ENCODE measurements around the gene KRTAP5-6.
"Not testable (repeated sequence)": the region's sequence is repeated elsewhere in the genome, so short reads cannot be mapped to it uniquely, and the experiment has no call there.

Gene KRTAP5-6

DNA sequence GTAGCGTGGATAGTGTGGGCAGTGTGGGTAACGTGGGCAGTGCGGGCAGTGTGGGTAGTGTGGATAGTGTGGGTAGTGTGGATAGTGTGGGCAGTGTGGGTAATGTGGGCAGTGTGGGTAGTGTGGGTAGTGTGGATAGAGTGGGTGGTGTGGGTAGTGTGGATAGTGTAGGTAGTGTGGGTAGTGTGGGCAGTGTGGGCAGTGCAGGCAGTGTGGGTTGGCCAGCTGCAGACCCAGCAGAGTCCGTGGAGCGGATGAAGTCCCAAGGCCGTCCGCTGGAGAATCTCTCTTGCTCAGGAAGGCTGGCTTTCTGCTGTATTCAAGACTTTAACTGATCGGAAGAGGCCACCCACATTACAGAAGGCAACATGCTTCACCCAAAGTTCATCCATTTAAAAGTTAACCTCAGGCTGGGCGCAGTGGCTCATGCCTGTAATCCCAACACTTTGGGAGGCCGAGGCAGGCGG is 26.1 kb upstream of the KRTAP5-6 start:
- Mint-ChIP-seq H3K27me3 (peaks cover 63% of the 10 kb centered on the region), H3K9me3 (no peaks in the 10 kb centered on the region), H3K4me3 (no peak overlapping the region), H3K36me3 (ENCODE audit: low read depth) (no peaks in the 10 kb centered on the region), H3K4me1 (ENCODE audit: low read depth) (peaks cover 7% of the 10 kb centered on the region), H3K27ac (no peak overlapping the region)

DNA sequence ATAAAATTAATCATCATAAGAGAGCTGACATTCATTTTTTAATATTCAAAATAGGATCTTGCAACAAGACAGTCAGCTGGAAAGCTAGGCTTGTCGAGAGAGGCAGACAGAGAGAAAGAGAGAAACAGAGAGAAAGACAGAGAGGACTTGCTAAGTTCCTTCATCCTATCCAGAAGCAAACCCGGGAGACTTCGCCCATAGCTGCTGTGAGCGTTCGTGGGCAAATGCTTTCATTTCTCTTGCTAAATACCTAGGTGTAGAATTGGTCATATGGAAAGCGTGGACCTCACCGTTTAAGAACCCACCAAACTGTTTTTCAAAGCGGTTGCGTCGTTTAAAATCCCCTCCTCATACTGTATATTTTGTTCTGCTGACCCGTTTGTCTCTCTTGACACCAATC is 25.3 kb upstream of the KRTAP5-6 start:
- Mint-ChIP-seq H3K27ac (no peak overlapping the region), H3K9me3 (no peaks in the 10 kb centered on the region), H3K27me3 (peaks cover 70% of the 10 kb centered on the region), H3K4me3 (no peak overlapping the region), H3K4me1 (ENCODE audit: low read depth) (peaks cover 7% of the 10 kb centered on the region), H3K36me3 (ENCODE audit: low read depth) (no peaks in the 10 kb centered on the region)

DNA sequence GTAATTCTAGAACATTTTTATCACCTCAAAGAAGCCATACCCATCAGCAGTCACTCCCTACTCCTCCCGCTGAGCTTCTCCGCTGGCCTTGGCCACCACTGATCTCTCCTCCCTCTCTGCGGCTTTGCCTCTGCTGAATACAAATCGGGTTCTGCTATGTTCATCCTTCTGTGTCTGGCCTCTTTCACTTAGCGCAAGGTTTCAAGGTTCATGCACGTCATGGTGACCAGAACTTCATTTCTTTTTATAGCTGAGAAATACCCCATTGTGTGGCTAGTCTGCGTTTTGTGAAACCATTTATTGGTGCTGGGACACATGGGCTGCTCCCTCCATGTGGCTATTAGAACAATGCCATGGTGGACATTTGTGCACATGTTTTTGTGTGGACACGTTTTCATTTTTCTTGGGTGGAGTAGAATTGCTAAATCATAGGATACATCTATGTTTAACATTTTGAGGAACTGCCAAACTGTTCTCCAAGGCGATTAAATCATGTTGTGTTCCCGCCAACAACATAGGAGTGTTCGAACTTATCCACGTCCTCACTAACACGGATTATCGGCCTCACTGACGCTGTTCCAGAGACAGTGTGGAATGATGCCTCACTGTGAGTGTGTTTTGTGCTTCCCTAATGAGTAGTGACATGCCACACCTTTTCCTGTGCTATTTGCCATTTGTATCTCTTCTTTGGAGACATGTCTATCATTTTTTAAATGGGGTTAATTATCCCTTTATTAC is 24.2 kb upstream of the KRTAP5-6 start:
- H3K27me3 Mint-ChIP-seq = peaks cover 72% of the 10 kb centered on the region
- no peak overlapping the region for H3K4me3 Mint-ChIP-seq
- H3K4me1 Mint-ChIP-seq (ENCODE audit: low read depth) = peaks cover 7% of the 10 kb centered on the region
- H3K27ac Mint-ChIP-seq = no peak overlapping the region
- H3K9me3 Mint-ChIP-seq = no peaks in the 10 kb centered on the region
- no peaks in the 10 kb centered on the region for H3K36me3 Mint-ChIP-seq (ENCODE audit: low read depth)

DNA sequence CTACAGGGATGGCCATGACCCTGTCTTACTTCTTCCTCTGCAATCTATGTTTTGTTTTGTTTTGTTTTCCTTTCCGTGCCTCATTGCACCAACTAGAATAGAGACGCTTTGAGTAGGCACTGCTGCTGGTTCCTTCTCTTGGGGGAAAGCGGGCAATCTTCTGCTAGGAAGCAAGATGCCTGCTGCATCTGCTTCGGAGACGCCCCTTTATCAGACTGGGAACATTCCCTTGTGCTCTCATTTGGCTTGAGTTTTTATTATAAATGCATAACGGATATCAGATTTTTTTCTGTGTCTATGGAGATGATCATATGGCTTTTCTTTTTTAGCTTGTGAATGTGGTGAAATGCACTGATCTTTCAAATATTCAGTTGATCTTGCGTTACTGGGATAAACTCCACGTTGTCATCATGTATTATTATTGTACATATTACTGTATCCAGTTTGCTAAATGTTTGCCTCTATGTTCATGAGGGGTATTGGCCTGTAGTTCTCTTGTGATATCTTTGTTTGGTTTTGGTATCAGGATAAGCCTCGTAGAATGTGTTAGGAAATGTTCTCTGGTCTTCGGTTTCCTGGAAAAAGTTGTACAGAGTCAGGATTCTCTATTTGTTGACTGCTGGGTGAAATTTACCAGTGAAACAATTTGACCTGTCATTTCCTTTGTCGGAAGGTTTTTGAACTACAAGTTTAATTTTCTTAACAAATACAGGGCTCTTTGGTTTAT is 23.4 kb upstream of the KRTAP5-6 start:
- H3K4me3 Mint-ChIP-seq = no peak overlapping the region
- H3K27me3 Mint-ChIP-seq = peaks cover 69% of the 10 kb centered on the region
- no peaks in the 10 kb centered on the region for H3K36me3 Mint-ChIP-seq (ENCODE audit: low read depth)
- H3K9me3 Mint-ChIP-seq = no peaks in the 10 kb centered on the region
- H3K4me1 Mint-ChIP-seq (ENCODE audit: low read depth) = peaks cover 7% of the 10 kb centered on the region
- no peak overlapping the region for H3K27ac Mint-ChIP-seq

DNA sequence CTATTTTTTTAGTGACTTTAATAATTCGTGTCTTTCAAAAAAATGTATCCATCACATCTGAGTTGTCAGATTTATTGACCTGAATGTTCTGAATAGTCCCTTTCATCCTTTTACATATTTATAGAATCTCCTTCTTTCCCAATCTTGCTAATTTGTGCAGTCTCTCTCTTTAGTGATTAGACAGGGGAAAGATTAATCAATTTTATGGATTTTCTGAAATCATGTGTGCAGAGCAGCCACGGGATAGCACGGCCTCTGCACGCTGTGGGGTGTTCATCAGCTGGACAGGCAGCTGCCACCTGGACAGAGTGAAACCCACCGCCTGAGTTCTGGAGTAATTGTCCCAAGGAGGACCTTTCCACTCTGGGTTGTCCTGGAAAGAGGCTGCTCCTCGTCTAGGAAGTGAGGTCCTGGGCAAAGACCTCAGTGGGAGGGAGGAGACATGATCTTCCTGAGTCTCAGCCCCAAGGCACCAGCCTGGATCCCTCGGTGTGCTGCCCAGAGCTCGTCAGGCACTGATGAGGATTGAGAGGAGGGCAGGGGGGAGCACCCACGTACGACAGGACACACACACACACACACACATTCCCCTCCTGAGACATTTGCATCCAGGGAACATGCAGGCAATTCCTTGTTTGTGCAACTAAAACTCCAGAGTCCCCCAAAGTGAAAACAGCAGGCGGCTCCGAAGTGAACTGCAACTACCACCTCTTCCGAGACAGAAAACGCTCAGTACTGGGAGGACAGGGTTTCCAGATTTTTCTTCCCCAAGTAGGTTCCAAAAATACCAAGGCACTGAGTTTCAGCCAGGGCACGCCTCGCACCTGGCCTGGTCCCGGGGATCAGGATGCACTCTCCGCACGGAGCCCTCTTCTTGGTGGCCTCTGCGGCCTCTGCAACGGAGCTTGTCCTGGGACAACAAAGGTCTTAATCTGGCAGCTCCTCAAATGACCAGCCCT is 22.5 kb upstream of the KRTAP5-6 start:
- Mint-ChIP-seq H3K4me1 (ENCODE audit: low read depth) (peaks cover 1% of the 10 kb centered on the region), H3K27ac (no peak overlapping the region), H3K27me3 (peaks cover 66% of the 10 kb centered on the region), H3K4me3 (no peak overlapping the region), H3K9me3 (no peaks in the 10 kb centered on the region), H3K36me3 (ENCODE audit: low read depth) (no peaks in the 10 kb centered on the region)

DNA sequence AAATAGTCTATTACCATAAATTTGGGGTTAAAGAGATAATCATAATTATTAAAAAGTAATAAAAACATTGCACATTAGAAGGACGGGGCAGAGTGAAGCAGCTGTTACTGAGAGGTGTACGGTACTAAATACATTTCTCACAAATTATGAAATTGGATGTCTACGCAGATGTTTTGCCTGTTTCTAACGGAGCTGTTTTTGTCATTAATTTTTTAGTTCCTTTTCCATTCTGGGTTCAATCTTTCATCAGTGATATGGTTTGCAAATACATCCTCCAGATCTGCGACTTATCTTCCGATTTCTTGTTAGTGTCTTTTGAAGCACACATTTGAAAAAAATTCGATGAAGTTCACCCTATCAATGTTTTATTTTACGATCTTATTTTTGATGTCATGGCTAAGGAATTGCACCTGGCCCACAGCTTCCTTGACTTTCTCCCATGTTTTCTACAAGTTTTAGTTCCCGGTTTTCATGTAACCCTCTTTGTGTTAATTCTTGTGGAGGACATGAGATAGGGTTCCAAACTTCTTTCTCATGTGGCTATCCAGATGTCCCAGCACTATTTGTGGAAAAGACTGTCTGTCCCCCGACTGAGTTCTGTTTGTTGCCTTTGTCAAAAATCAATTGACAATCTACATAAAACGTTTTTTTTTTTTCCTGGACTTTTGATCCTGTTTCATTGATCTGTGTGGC is 21.3 kb upstream of the KRTAP5-6 start:
- H3K27me3 Mint-ChIP-seq = peaks cover 60% of the 10 kb centered on the region
- H3K36me3 Mint-ChIP-seq (ENCODE audit: low read depth) = no peaks in the 10 kb centered on the region
- H3K4me3 Mint-ChIP-seq = no peak overlapping the region
- H3K9me3 Mint-ChIP-seq = no peaks in the 10 kb centered on the region
- H3K27ac Mint-ChIP-seq = no peak overlapping the region
- no peaks in the 10 kb centered on the region for H3K4me1 Mint-ChIP-seq (ENCODE audit: low read depth)

DNA sequence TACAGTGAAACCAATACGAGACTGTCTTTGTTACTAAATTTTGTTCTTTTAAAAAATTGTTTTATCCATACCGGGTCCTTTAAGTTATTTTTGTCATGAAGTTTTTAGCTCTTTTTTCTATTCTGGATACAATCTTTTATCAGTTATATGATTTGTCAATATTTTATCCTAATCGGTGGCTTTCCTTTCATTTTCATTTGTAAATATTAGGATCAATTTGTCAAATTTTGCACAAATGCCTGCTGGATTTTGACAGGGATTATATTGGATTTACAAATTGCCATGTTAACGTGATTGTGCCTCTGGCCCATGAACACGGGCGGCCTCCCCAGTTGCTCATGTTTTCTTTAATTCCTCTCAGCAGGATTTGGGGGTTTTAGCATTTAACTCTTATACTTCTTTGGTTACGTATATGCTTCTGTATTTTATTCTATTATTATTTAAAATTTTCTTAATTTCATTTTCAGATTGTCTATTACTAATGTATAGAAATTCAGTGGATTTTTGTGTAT is 20.7 kb upstream of the KRTAP5-6 start:
- no peaks in the 10 kb centered on the region for H3K36me3 Mint-ChIP-seq (ENCODE audit: low read depth)
- H3K9me3 Mint-ChIP-seq = no peaks in the 10 kb centered on the region
- H3K4me1 Mint-ChIP-seq (ENCODE audit: low read depth) = no peaks in the 10 kb centered on the region
- H3K4me3 Mint-ChIP-seq = no peak overlapping the region
- H3K27ac Mint-ChIP-seq = no peak overlapping the region
- H3K27me3 Mint-ChIP-seq = peaks cover 60% of the 10 kb centered on the region

DNA sequence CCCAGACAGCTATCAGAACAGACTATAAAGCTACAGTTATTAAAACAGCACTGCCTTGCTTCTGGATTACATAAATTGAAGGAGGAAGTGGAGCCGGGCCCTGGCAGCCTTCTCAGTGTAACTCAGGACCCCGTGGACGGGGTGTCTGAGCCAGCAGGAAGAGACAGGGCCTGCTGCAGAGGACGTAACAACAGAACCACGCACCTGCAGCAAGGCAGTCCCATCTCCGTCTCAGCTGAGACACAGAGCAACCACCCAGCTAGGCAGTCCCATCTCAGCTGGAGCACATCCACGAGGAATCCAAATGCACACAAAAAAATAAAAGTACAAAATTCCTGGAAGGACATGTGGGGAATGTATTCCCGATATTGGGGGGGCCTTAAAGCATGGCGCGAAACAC is 17.1 kb upstream of the KRTAP5-6 start:
- H3K36me3 Mint-ChIP-seq (ENCODE audit: low read depth) = no peaks in the 10 kb centered on the region
- H3K27ac Mint-ChIP-seq = no peak overlapping the region
- no peak overlapping the region for H3K4me3 Mint-ChIP-seq
- H3K4me1 Mint-ChIP-seq (ENCODE audit: low read depth) = no peaks in the 10 kb centered on the region
- H3K27me3 Mint-ChIP-seq = peaks cover 39% of the 10 kb centered on the region
- no peaks in the 10 kb centered on the region for H3K9me3 Mint-ChIP-seq

DNA sequence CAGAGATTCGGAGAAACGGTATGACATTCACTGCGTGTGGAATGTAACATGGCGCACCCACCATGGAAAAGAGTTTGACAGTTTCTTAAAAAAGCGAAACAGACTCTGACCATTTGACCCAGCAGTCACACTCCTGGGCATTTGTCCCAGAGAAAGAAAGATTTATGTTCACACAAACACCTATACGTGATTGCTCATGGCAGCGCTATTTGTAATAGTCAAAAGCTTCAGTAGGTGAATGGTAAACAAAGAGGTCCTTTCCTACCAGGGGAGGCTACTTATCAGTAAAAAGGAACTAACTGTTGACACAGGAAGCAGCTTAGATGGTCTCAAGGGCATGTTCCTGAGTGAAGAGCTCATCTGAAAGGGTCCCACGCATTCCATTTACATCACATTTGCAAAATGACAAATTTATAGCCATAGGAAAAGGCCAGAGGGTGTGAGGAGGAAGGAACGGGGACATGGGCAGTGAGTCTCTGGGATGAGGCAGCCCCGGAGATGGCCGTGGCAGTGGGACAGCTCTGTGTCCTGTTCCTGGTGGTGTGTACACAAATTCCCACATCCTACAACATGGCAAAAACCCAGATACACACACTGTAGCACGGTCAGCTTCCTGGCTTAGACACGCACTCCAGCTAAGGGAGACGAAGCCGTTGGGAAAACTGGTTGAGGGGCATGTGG is 14.6 kb upstream of the KRTAP5-6 start:
- Mint-ChIP-seq H3K27me3 (peaks cover 18% of the 10 kb centered on the region), H3K4me1 (ENCODE audit: low read depth) (no peaks in the 10 kb centered on the region), H3K36me3 (ENCODE audit: low read depth) (no peaks in the 10 kb centered on the region), H3K9me3 (no peaks in the 10 kb centered on the region), H3K4me3 (no peak overlapping the region), H3K27ac (no peak overlapping the region)

DNA sequence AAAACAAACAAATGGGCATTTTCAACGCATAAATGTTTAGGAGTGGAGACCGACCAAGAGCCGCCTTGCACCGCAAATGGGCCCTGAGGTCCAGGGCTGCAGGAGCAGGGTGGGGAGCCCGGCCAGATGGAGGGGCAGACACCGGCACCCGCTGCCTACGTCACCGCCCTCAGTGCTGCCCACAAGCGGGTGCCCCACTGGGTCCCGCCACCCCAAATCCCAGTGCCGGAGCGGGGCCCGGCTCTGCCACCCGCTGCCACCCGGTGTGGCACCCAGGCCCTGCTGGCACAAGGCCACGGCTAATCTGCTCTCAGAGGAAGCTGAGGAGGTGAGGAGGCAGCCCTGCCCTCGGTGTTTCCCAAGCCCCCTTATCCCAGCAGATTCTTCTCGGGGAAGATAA is 13.8 kb upstream of the KRTAP5-6 start:
- H3K27ac Mint-ChIP-seq, H3K9me3 Mint-ChIP-seq: not testable (repeated sequence)
- peaks cover 14% of the 10 kb centered on the region for H3K27me3 Mint-ChIP-seq

DNA sequence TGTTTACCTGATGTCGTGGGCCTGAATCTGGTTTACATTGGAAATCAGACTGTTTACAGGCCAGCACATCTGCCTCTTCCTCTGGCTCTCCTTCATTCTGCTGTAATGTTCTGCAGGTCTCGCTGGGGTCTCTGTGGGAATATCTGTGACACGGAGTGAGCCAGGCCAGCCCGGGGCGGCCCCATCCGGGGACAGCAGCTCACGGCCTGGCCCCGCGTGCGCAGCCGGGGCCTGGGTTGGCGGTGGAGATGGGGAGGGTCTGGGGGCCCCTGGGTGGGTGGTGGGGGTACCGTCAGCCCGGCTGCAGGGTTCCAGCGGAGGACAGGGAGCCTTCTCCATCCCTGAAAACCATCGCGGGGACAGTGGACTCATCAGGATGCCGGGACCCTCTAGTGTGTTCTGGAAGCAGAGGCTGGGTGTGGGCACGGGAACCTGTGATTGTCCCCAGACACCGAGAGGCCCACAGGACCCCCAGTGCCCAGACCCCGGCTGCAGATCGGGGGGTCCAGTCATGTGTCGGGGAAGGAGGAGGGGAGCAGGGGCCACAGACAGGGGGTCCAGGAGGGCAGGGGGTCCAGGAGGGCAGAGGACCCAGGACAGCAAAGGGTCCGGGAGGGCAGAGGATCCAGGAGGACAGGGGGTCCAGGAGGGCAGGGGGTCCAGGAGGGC is 13.0 kb upstream of the KRTAP5-6 start:
- H3K9me3 Mint-ChIP-seq; H3K36me3 Mint-ChIP-seq (ENCODE audit: low read depth); H3K4me3 Mint-ChIP-seq; H3K27me3 Mint-ChIP-seq; H3K4me1 Mint-ChIP-seq (ENCODE audit: low read depth); H3K27ac Mint-ChIP-seq: not testable (repeated sequence)

More for the DNA sequence above, 13.8 kb upstream of the KRTAP5-6 start:
- not testable (repeated sequence) for H3K4me1 Mint-ChIP-seq (ENCODE audit: low read depth); H3K4me3 Mint-ChIP-seq; H3K36me3 Mint-ChIP-seq (ENCODE audit: low read depth)

DNA sequence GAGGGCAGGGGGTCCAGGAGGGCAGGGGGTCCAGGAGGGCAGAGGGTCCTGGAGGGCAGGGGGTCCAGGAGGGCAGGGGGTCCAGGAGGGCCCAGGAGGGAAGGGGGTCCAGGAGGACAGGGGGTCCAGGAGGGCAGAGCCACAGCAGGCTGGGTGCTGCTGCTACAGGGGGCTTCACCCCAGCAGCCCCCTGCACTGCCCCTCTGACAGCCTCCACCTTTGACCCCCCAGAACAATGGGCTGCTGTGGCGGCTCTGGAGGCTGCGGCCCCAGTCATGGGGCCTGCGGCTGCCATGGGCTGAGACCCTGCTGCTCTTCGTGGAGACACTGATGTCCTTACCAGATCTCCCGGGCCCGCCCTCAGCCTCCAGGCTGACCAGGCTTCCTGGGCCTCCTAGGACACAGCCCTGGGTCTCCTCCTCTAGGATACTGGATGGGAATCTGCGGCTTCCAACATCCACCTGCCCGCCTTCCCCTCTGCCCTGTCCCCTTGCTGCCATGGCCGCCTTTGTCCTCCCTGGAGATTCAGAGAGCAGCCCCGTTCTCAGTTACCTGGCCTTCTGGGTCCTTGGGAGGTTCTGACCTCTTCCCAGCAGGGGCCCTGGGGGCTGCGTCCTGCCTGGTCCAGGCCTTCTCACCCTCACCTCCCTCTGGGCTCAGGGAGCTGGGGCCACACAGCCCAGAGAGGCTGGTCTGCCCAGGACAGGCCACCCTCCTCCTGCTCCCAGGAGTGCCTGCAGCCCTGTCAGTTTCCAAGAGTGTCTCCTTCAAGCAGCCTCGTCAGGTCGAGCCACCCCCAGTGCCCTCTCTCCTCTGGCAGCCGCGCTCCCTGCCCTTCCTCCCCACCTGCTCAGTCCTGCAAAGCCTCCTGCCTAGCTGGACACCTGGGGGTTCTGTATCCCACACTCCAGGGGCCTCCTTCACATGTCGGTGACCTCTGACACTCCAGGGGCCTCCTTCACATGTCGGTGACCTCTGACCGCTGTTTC is 11.8 kb upstream of the KRTAP5-6 start:
- not testable (repeated sequence) for H3K9me3 Mint-ChIP-seq; H3K4me3 Mint-ChIP-seq; H3K36me3 Mint-ChIP-seq (ENCODE audit: low read depth); H3K27ac Mint-ChIP-seq; H3K4me1 Mint-ChIP-seq (ENCODE audit: low read depth)
- H3K27me3 Mint-ChIP-seq = peaks cover 19% of the 10 kb centered on the region

DNA sequence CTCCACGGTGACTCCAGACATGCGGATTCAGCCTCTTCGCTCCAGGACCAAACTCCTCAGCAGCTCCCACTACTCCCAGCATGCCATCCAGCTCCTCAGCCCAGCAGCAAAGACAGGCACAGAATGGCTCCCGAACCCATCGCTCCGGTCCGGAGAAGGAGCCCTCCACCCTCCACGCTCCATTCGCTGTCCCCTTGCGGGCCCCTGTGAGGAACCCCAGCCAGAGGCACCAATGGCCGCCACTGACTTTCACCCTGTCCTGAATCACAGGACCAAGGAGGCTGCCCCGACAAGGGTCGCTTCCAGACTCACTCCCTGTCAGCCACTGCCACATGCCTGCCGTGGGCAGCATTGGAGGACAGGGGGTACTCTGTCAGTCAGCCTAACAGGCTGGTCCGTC is 10.8 kb upstream of the KRTAP5-6 start:
- not testable (repeated sequence) for H3K36me3 Mint-ChIP-seq (ENCODE audit: low read depth); H3K27ac Mint-ChIP-seq; H3K4me3 Mint-ChIP-seq; H3K4me1 Mint-ChIP-seq (ENCODE audit: low read depth); H3K9me3 Mint-ChIP-seq
- peaks cover 25% of the 10 kb centered on the region for H3K27me3 Mint-ChIP-seq

Measured in stimulated activated naive CD8-positive, alpha-beta T cell treated with anti-CD3 and anti-CD28 coated beads, Interleukin-15, Interleukin-2, amounts not matched to agents 100 ng/mL and 50 ng/mL, for 24 hours (primary cell).